SH-SY5Y (cell line): Measurements from ENCODE around the gene DSCAM.

Source experiments
- GATA2 ChIP-seq: IDR thresholded peaks from 2 replicates; pipeline ENCODE4 v1.6.1; 2011; ENCODE audit warnings: mild to moderate bottlenecking, low read depth, low read length
- GATA3 ChIP-seq: IDR thresholded peaks from 2 replicates; pipeline ENCODE4 v1.6.1; 2011; ENCODE audit warnings: low read depth, mild to moderate bottlenecking, low read length, moderate library complexity

Gene DSCAM

GRCh38 chr21:40416572-40416971 lies 430.4 kb downstream of the DSCAM start:
- TF ChIP-seq GATA3 (no peak), GATA2 (no peak)

GRCh38 chr21:40408561-40408960 lies 438.4 kb downstream of the DSCAM start:
- TF ChIP-seq GATA3: no peak

GRCh38 chr21:40404396-40404800 lies 442.6 kb downstream of the DSCAM start:
- TF ChIP-seq GATA2 (no peak), GATA3 (no peak)

GRCh38 chr21:40402884-40403582 lies 443.9 kb downstream of the DSCAM start:
- TF ChIP-seq GATA3: no peak

- TF ChIP-seq GATA3: no peak
Observed at GRCh38 chr21:40395732-40396131, 451.2 kb downstream of the DSCAM start.

- TF ChIP-seq GATA3 (no peak), GATA2 (no peak)
Observed at GRCh38 chr21:40393066-40393465, 453.9 kb downstream of the DSCAM start.

GRCh38 chr21:40388046-40388445 lies 458.9 kb downstream of the DSCAM start:
- TF ChIP-seq GATA2: no peak
- no peak for TF ChIP-seq GATA3

GRCh38 chr21:40386981-40387747 lies 459.8 kb downstream of the DSCAM start:
- TF ChIP-seq GATA2 (no peak), GATA3 (no peak)

- no peak for TF ChIP-seq GATA2
- no peak for TF ChIP-seq GATA3
Observed at GRCh38 chr21:40386294-40386911, 460.6 kb downstream of the DSCAM start.

- TF ChIP-seq GATA2: no peak
- no peak for TF ChIP-seq GATA3
Observed at GRCh38 chr21:40385883-40386282, 461.1 kb downstream of the DSCAM start.

- no peak for TF ChIP-seq GATA3
- no peak for TF ChIP-seq GATA2
Observed at GRCh38 chr21:40383951-40384350, 463.0 kb downstream of the DSCAM start.

- no peak for TF ChIP-seq GATA2
- no peak for TF ChIP-seq GATA3
Observed at GRCh38 chr21:40381111-40381510, 465.8 kb downstream of the DSCAM start.

- TF ChIP-seq GATA2 (no peak), GATA3 (no peak)
Observed at GRCh38 chr21:40379881-40380810, 466.8 kb downstream of the DSCAM start.

GRCh38 chr21:40377135-40377534 lies 469.8 kb downstream of the DSCAM start:
- no peak for TF ChIP-seq GATA2
- TF ChIP-seq GATA3: no peak
